GM12878 (cell line): ENCODE results near the gene BARD1. TPM values are rescaled to one million over a fixed set of nuclear protein-coding genes. Genes with fewer than 3 reads are reported as not detected.

Source experiments
- ATAC-seq: fragments of 200-7000 bp; cut with Tn5 transposase; 3 replicates; pipeline ENCODE4 v1.9.1; 2020; ENCODE audit warnings: mild to moderate bottlenecking, moderate library complexity
- BruUV-seq: library from RNA; stranded (reverse); fragments of 400-500 nt; replicated peaks from 2 replicates; lab custom pipeline; 2021; lab: Mats Ljungman, UMichigan
- CTCF ChIA-PET: fragments of 300-600 bp; sonication (Branson Sonifier 250); formaldehyde crosslinking; extraction: SDS; loops from one replicate; lab custom pipeline; 2021; ENCODE audit warnings: inconsistent platforms; lab: Yijun Ruan, JAX
- POLR2A ChIA-PET: fragments of 350-600 bp; formaldehyde crosslinking; extraction: SDS; loops from one replicate; lab custom pipeline; 2021; ENCODE audit warnings: inconsistent platforms; lab: Charles Lee
- RAD21 ChIA-PET: fragments of 300-600 bp; sonication (Branson Sonifier 250); formaldehyde crosslinking; loops from one replicate; lab custom pipeline; 2023; ENCODE audit warnings: antibody characterized with exemption; ENCODE audit not compliant: unreplicated experiment; lab: Charles Lee
- SMC1A ChIA-PET: fragments of 300-600 bp; sonication (Branson Sonifier 250); formaldehyde crosslinking; loops from one replicate; lab custom pipeline; 2023; ENCODE audit not compliant: unreplicated experiment, uncharacterized antibody; lab: Charles Lee
- DNase-seq: peaks from one replicate; pipeline ENCODE4 v3.0.0-alpha.2; 2011; ENCODE audit warnings: low read depth, low spot score
- FAIRE-seq: peaks from 3 replicates; lab custom pipeline; 2011; peaks lifted over from hg19 to GRCh38; lab: Jason Lieb, UNC
- H2AFZ ChIP-seq: 2 replicates; pipeline ENCODE4 v1.6.0; 2011; ENCODE audit warnings: low read depth, low read length, control low read depth; ENCODE audit not compliant: control insufficient read depth
- H3K27ac ChIP-seq: 2 replicates; pipeline ENCODE4 v1.5.1; 2011; ENCODE audit warnings: control low read depth; ENCODE audit not compliant: control insufficient read depth, insufficient read depth
- H3K27me3 ChIP-seq, 2 experiments: replicated peaks in 1 of 2; 2 replicates each; pipeline versions ENCODE4 v1.6.0 to v1.6.1; 2011; ENCODE audit warnings: low read length in 1 of 2; ENCODE audit not compliant: control insufficient read depth in 2 of 2, insufficient read depth in 2 of 2
- H3K36me3 ChIP-seq, 2 experiments: 2 replicates each; pipeline ENCODE4 v1.5.1; 2011; ENCODE audit warnings: low read length in 1 of 2; ENCODE audit not compliant: control insufficient read depth in 2 of 2, insufficient read depth in 2 of 2
- H3K4me1 ChIP-seq: 2 replicates; pipeline ENCODE4 v1.6.1; 2011; ENCODE audit warnings: mild to moderate bottlenecking, low read length, moderate library complexity, mixed read lengths; ENCODE audit not compliant: control insufficient read depth, insufficient read depth
- H3K4me2 ChIP-seq: 2 replicates; pipeline ENCODE4 v1.6.0; 2011; ENCODE audit warnings: control low read depth; ENCODE audit not compliant: control insufficient read depth, insufficient read depth
- H3K4me3 ChIP-seq: fragments of 200-600 bp; sonication (generic); 2 replicates; pipeline ENCODE4 v1.5.1; 2016
- H3K79me2 ChIP-seq: 2 replicates; pipeline ENCODE4 v1.6.0; 2011; ENCODE audit warnings: low read length; ENCODE audit not compliant: control insufficient read depth, insufficient read depth
- H3K9ac ChIP-seq: 2 replicates; pipeline ENCODE4 v1.8.0; 2011; ENCODE audit warnings: low read length, control low read depth, mixed read lengths; ENCODE audit not compliant: control insufficient read depth, insufficient read depth
- H3K9me3 ChIP-seq: replicated peaks from 3 replicates; pipeline ENCODE4 v1.5.1; 2011; ENCODE audit warnings: mild to moderate bottlenecking, low read length; ENCODE audit not compliant: control insufficient read depth, insufficient read depth
- H4K20me1 ChIP-seq: 2 replicates; pipeline ENCODE4 v1.6.0; 2011; ENCODE audit not compliant: control insufficient read depth, insufficient read depth
- CBX5 ChIP-seq: sonication (generic); IDR thresholded peaks from 2 replicates; pipeline ENCODE4 v1.6.1; 2016; ENCODE audit warnings: low read depth, moderate library complexity, mild to moderate bottlenecking, inconsistent platforms
- FOS ChIP-seq: IDR thresholded peaks from 3 replicates; pipeline ENCODE4 v1.6.1; 2011; ENCODE audit warnings: borderline replicate concordance; ENCODE audit not compliant: insufficient read length; ENCODE audit errors: extremely low read depth
- FOXM1 ChIP-seq: IDR thresholded peaks from 2 replicates; pipeline ENCODE4 v1.6.1; 2012; ENCODE audit warnings: low read depth, mild to moderate bottlenecking, inconsistent platforms, low read length, moderate library complexity
- IRF4 ChIP-seq: IDR thresholded peaks from 2 replicates; pipeline ENCODE4 v1.6.1; 2011; ENCODE audit warnings: low read depth, low read length
- MYB ChIP-seq: fragments of 150-350 bp; IDR thresholded peaks from 2 replicates; pipeline ENCODE4 v1.6.1; 2014; ENCODE audit warnings: mild to moderate bottlenecking, low read depth, low read length, borderline replicate concordance
- NR2C2 ChIP-seq: IDR thresholded peaks from 2 replicates; pipeline ENCODE4 v1.6.1; 2011; ENCODE audit warnings: borderline replicate concordance, low read depth; ENCODE audit not compliant: control insufficient read depth, insufficient read length
- SMARCA5 ChIP-seq: fragments of 450-650 bp; IDR thresholded peaks from 2 replicates; pipeline ENCODE4 v1.6.1; 2017; ENCODE audit warnings: mild to moderate bottlenecking
- SREBF2 ChIP-seq: IDR thresholded peaks from 2 replicates; pipeline ENCODE4 v1.6.1; 2012; ENCODE audit warnings: mild to moderate bottlenecking, low read length
- TARDBP ChIP-seq: IDR thresholded peaks from 2 replicates; pipeline ENCODE4 v1.6.1; 2016; ENCODE audit warnings: borderline replicate concordance
- TCF3 ChIP-seq: IDR thresholded peaks from 2 replicates; pipeline ENCODE4 v1.6.1; 2012; ENCODE audit warnings: low read depth, mild to moderate bottlenecking, low read length, borderline replicate concordance; ENCODE audit not compliant: insufficient read depth
- ZNF217 ChIP-seq: fragments of 450-650 bp; IDR thresholded peaks from 2 replicates; pipeline ENCODE4 v1.6.1; 2017; ENCODE audit warnings: antibody characterized with exemption, mild to moderate bottlenecking
- WGBS: methylation state at CpG from one replicate; pipeline ENCODE4 v1.1.6; 2016; ENCODE audit warnings: low lambda C conversion rate; ENCODE audit not compliant: insufficient replicate concordance, insufficient coverage; ENCODE audit errors: missing lambda C conversion rate; 5-methylcytosine and 5-hydroxymethylcytosine counted together
- in situ Hi-C: fragments of 300-500 bp; cut with MboI; formaldehyde crosslinking; loops from 9 replicates; pipeline ENCODE4 v1.14.3; 2018; ENCODE audit warnings: mixed read lengths
- intact Hi-C: fragments of 100-400 bp; cut with micrococcal nuclease; formaldehyde crosslinking; loops from one replicate; pipeline ENCODE4 v1.14.2; 2022; ENCODE audit not compliant: unreplicated experiment
- polyA plus RNA-seq, 11 experiments: library from polyadenylated mRNA; depleted of rRNA in 4 of 11; unstranded in 6 of 11; stranded (reverse) in 5 of 11; fragments of >200 nt; fragmentation: Nextera tagmentation in 4 of 11; fragmentation: Illumina TruSeq in 1 of 11; extraction: Ambion mirVana in 4 of 11; extraction: Trizol in 1 of 11; gene quantifications; 1 replicate in 1 of 11; 2 replicates in 10 of 11; pipeline versions ENCODE4 v1.2.1 to v1.2.3, GENCODE V29; 2011 to 2016; ENCODE audit warnings: inconsistent platforms in 2 of 11, missing spikeins in 2 of 11, low read depth in 1 of 11
- total RNA-seq, 4 experiments: library from RNA; depleted of rRNA in 3 of 4; stranded (reverse); fragments of >200 nt in 3 of 4; fragmentation: Illumina TruSeq in 1 of 4; extraction: Trizol in 1 of 4; gene quantifications; 2 replicates each; pipeline versions ENCODE4 v1.2.1 to v1.2.3, GENCODE V29; 2013 to 2021
- TF ChIP-seq, protein P1 (sequence below): IDR thresholded peaks from 2 replicates; pipeline ENCODE4 v1.6.1; 2012; ENCODE audit warnings: low read depth, low read length, improper control_type of control experiment
- TF ChIP-seq, protein P2 (sequence below): fragments of 450-650 bp; IDR thresholded peaks from 2 replicates; pipeline ENCODE4 v1.6.1; 2017; ENCODE audit warnings: low read depth, mild to moderate bottlenecking, moderate library complexity

BARD1 gene
- total and polyA plus RNA-seq, 10 of the 15 experiments (the other 5 are each of a cell fraction or from before 2014, with no cell fraction given) = 15.3 to 45.7 (median 31.6) TPM

DNA sequence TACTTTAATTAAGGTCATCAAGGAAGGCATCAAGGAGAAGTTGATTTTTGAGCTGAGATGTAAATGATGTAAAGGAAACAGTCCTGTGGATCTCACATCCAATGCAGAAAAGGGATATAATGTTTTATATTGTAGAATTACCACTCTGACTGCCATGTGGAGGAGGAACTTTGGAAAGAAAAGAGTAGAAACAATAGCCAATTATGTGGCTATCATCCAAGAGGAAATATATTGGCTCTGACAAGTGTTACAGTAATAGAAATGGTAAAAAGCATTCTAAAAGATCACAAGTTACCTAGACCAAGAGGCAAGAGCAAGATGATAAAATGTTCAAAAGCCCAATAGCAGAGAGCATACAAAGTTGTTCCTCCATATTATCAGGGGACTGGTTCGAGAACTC lies 26.8 kb downstream of the BARD1 start (continued):
- TF ChIP-seq FOXM1 = no peak

DNA sequence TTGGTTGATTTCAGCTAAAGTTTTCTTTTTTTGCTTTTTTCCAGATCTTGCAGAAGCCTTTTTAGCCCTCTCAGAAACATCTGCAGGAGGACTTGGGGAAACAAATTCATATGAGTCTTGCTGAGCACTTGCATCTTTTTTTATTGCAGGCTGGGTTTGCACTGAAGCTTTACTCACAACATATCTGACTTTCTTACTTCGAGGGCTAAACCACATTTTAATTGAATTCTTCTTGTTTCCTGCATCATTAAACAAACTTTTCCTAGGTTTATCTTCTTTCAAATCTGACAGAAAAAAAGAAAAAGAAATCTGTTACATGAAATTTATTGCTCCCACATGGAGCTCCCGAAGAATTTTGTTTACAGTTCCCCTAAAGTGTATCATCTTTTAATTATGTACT lies 28.3 kb downstream of the BARD1 start:
- FAIRE-seq (no peak), DNase-seq (no peak), ATAC-seq (no peak)
- ChIA-PET POLR2A (interaction anchor here (0.6 kb wide), 1 partner anchor 9 kb away, joined by 3 read pairs; no protein-coding TSS in a partner anchor), RAD21 (no interaction called here), CTCF (no interaction called here), SMC1A (interaction anchor here (0.6 to 3.0 kb wide), 3 partner anchors 24 to 1523 kb away, joined by 3 to 9 read pairs (median 3); no protein-coding TSS in a partner anchor)
- Histone ChIP-seq H3K27ac (no peak overlapping the region), H3K9ac (no peak overlapping the region), H3K4me1 (no peaks in the 10 kb centered on the region), H3K9me3 (peaks cover 3% of the 10 kb centered on the region; the same call in 2 of the 3 replicates), H3K79me2 (peaks cover 16% of the 10 kb centered on the region), H3K27me3 (no peaks in the 10 kb centered on the region), H2AFZ (no peak overlapping the region), H4K20me1 (no peaks in the 10 kb centered on the region), H3K4me3 (no peak overlapping the region), H3K4me2 (no peak overlapping the region), H3K36me3 (peaks cover 13 to 37% of the 10 kb centered on the region in 2 experiments)
- WGBS = 86% methylated on average over 2 of the region's 2 CpGs
- in situ Hi-C loops = no loop called here
- no TSS peak for BruUV-seq
- intact Hi-C loops = no loop called here
- TF ChIP-seq NR2C2 (no peak), SREBF2 (no peak), CBX5 (no peak), ZNF217 (no peak), FOS (no peak), IRF4 (no peak), TARDBP (no peak), SMARCA5 (no peak), TCF3 (no peak), MYB (no peak)
- TF ChIP-seq, protein P1, sequence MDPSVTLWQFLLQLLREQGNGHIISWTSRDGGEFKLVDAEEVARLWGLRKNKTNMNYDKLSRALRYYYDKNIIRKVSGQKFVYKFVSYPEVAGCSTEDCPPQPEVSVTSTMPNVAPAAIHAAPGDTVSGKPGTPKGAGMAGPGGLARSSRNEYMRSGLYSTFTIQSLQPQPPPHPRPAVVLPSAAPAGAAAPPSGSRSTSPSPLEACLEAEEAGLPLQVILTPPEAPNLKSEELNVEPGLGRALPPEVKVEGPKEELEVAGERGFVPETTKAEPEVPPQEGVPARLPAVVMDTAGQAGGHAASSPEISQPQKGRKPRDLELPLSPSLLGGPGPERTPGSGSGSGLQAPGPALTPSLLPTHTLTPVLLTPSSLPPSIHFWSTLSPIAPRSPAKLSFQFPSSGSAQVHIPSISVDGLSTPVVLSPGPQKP = no peak
- TF ChIP-seq, protein P2, sequence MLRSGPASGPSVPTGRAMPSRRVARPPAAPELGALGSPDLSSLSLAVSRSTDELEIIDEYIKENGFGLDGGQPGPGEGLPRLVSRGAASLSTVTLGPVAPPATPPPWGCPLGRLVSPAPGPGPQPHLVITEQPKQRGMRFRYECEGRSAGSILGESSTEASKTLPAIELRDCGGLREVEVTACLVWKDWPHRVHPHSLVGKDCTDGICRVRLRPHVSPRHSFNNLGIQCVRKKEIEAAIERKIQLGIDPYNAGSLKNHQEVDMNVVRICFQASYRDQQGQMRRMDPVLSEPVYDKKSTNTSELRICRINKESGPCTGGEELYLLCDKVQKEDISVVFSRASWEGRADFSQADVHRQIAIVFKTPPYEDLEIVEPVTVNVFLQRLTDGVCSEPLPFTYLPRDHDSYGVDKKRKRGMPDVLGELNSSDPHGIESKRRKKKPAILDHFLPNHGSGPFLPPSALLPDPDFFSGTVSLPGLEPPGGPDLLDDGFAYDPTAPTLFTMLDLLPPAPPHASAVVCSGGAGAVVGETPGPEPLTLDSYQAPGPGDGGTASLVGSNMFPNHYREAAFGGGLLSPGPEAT = no peak
